ENCODE results near the gene EPB41.
"Not testable (repeated sequence)": the region's sequence is repeated elsewhere in the genome, so short reads cannot be mapped to it uniquely, and the experiment has no call there.

The EPB41 gene

GRCh38 chr1:29052941-29053340, 138.6 kb downstream of the EPB41 start:
- DNase-seq (no peak), ATAC-seq (no peak)

GRCh38 chr1:29055160-29055559, 140.8 kb downstream of the EPB41 start:
- no peak for ATAC-seq
- DNase-seq = no peak

GRCh38 chr1:29056256-29056655, 141.9 kb downstream of the EPB41 start:
- DNase-seq (no peak), ATAC-seq (no peak)

- ATAC-seq = no peak
- no peak for DNase-seq
Measured at GRCh38 chr1:29057700-29058099, 143.3 kb downstream of the EPB41 start.

GRCh38 chr1:29062157-29062942, 148.0 kb downstream of the EPB41 start:
- DNase-seq (peak; percentile 61), ATAC-seq (peak; percentile 93)

- ATAC-seq (no peak), DNase-seq (no peak)
Measured at GRCh38 chr1:29064064-29064463, 149.7 kb downstream of the EPB41 start.

- DNase-seq (no peak), ATAC-seq (no peak)
Measured at GRCh38 chr1:29077155-29077554, 162.8 kb downstream of the EPB41 start.

- not testable (repeated sequence) for DNase-seq
- peak; percentile 9 for ATAC-seq
Measured at GRCh38 chr1:29079916-29080629, 165.7 kb downstream of the EPB41 start.

- ATAC-seq (no peak), DNase-seq (no peak)
Measured at GRCh38 chr1:29081201-29081600, 166.8 kb downstream of the EPB41 start.

GRCh38 chr1:29082519-29082918, 168.2 kb downstream of the EPB41 start:
- ATAC-seq (no peak), DNase-seq (no peak)

GRCh38 chr1:29083317-29084195, 169.2 kb downstream of the EPB41 start:
- ATAC-seq = no peak
- no peak for DNase-seq

- DNase-seq (no peak), ATAC-seq (peak; percentile 46)
Measured at GRCh38 chr1:29084196-29084521, 169.8 kb downstream of the EPB41 start.

GRCh38 chr1:29090937-29091618, 176.7 kb downstream of the EPB41 start:
- ATAC-seq (no peak), DNase-seq (no peak)

GRCh38 chr1:29092704-29093103, 178.3 kb downstream of the EPB41 start:
- not testable (repeated sequence) for DNase-seq, ATAC-seq

- no peak for ATAC-seq
- no peak for DNase-seq
Measured at GRCh38 chr1:29094433-29094832, 180.1 kb downstream of the EPB41 start.

GRCh38 chr1:29094954-29095353, 180.6 kb downstream of the EPB41 start:
- no peak for ATAC-seq
- no peak for DNase-seq

- no peak for ATAC-seq
- no peak for DNase-seq
Measured at GRCh38 chr1:29096231-29096886, 182.0 kb downstream of the EPB41 start.

GRCh38 chr1:29099286-29099685, 184.9 kb downstream of the EPB41 start:
- no peak for ATAC-seq
- DNase-seq = no peak

- DNase-seq (no peak), ATAC-seq (no peak)
Measured at GRCh38 chr1:29100487-29100886, 186.1 kb downstream of the EPB41 start.

GRCh38 chr1:29105822-29106221, 191.5 kb downstream of the EPB41 start:
- ATAC-seq (no peak), DNase-seq (no peak)

GRCh38 chr1:29108041-29108440, 193.7 kb downstream of the EPB41 start:
- ATAC-seq, DNase-seq: not testable (repeated sequence)

Measured in stimulated activated naive CD8-positive, alpha-beta T cell treated with anti-CD3 and anti-CD28 coated beads, Interleukin-15, Interleukin-2, amounts not matched to agents 100 U/mL and 50 U/mL, for 24 hours (primary cell).